Stomach (tissue), 9 donors: ENCODE results near the gene TIMM17B. TPM values are rescaled to one million over a fixed set of nuclear protein-coding genes. Genes with fewer than 3 reads are reported as not detected.

Source experiments
- DNase-seq, 2 donors: peaks; one replicate each; pipeline versions ENCODE4 v3.0.0 to v3.0.0-alpha.2; 2013 to 2019
- H3K27ac ChIP-seq, 5 donors: fragments of 200-600 bp in 4 of 5; sonication (generic) in 4 of 5; one replicate each; pipeline ENCODE4 v1.5.1; 2013 to 2019; ENCODE audit warnings: mild to moderate bottlenecking in 1 of 5, moderate library complexity in 1 of 5
- H3K27me3 ChIP-seq, 3 donors: fragments of 200-600 bp; sonication (generic); one replicate each; pipeline ENCODE4 v1.5.1; 2017 to 2019; ENCODE audit warnings: mixed run types in 1 of 3
- H3K36me3 ChIP-seq, 4 donors: fragments of 200-600 bp; sonication (generic); 1 replicate in 3 of 4; 2 replicates in 1 of 4; pipeline ENCODE4 v1.5.1; 2016 to 2019
- H3K4me1 ChIP-seq, 4 donors: fragments of 200-600 bp; sonication (generic); one replicate each; pipeline ENCODE4 v1.5.1; 2016 to 2019
- H3K4me3 ChIP-seq, 4 donors: fragments of 200-600 bp; sonication (generic) in 3 of 4; one replicate each; pipeline ENCODE4 v1.5.1; 2016 to 2019; ENCODE audit warnings: mild to moderate bottlenecking in 1 of 4
- H3K9me3 ChIP-seq, 4 donors: fragments of 200-600 bp; sonication (generic); one replicate each; pipeline ENCODE4 v1.5.1; 2016 to 2019
- EP300 ChIP-seq: sonication (generic); formaldehyde crosslinking; IDR thresholded peaks from one replicate; pipeline ENCODE4 v1.6.1; 2017; ENCODE audit warnings: antibody characterized with exemption
- POLR2A ChIP-seq, 4 donors: fragments of 450-650 bp; IDR thresholded peaks; one replicate each; pipeline ENCODE4 v1.6.1; 2016; ENCODE audit warnings: antibody characterized with exemption in 4 of 4, control low read depth in 2 of 4, mild to moderate bottlenecking in 1 of 4, moderate library complexity in 1 of 4
- POLR2AphosphoS5 ChIP-seq, 3 donors: sonication (generic); formaldehyde crosslinking; IDR thresholded peaks; one replicate each; pipeline ENCODE4 v1.6.1; 2016; ENCODE audit warnings: antibody characterized with exemption in 3 of 3
- WGBS, 5 donors: extraction: QIAGEN DNeasy Blood & Tissue Kit in 3 of 5; methylation state at CpG; one replicate each; pipeline versions ENCODE4 v1.1.5 to v1.1.7; 2013 to 2018; 5-methylcytosine and 5-hydroxymethylcytosine counted together
- intact Hi-C: fragments of 100-400 bp; cut with DNase I; formaldehyde crosslinking; loops from one replicate; pipeline ENCODE4 v1.15.1; 2023; ENCODE audit warnings: low total_unique reads
- polyA plus RNA-seq, 3 donors: library from polyadenylated mRNA; stranded (reverse); fragments of 200-250 nt; gene quantifications; one replicate each; pipeline ENCODE4 v1.2.3, GENCODE V29; 2013
- total RNA-seq, 5 donors: library from RNA; depleted of rRNA; stranded (reverse); fragments of >200 nt; gene quantifications; one replicate each; pipeline versions ENCODE4 v1.1.0 to v1.2.3, GENCODE V29; 2014 to 2016
- TF ChIP-seq, protein P1 (sequence below), 7 experiments: fragments of 450-650 bp in 4 of 7; fragments of 200-600 bp in 3 of 7; sonication (generic) in 3 of 7; IDR thresholded peaks; one replicate each; pipeline ENCODE4 v1.5.1; 2016 to 2019; ENCODE audit warnings: antibody characterized with exemption in 7 of 7, control low read depth in 2 of 7, mild to moderate bottlenecking in 1 of 7
- donor health status: healthy with polysubstance abuse.
- donor health status: Bipolar disorder and iron deficiency.
- donor health status: healthy.

TIMM17B gene
- total and polyA plus RNA-seq, 8 donors: 2.9 to 77.2 (median 23.3) TPM

DNA sequence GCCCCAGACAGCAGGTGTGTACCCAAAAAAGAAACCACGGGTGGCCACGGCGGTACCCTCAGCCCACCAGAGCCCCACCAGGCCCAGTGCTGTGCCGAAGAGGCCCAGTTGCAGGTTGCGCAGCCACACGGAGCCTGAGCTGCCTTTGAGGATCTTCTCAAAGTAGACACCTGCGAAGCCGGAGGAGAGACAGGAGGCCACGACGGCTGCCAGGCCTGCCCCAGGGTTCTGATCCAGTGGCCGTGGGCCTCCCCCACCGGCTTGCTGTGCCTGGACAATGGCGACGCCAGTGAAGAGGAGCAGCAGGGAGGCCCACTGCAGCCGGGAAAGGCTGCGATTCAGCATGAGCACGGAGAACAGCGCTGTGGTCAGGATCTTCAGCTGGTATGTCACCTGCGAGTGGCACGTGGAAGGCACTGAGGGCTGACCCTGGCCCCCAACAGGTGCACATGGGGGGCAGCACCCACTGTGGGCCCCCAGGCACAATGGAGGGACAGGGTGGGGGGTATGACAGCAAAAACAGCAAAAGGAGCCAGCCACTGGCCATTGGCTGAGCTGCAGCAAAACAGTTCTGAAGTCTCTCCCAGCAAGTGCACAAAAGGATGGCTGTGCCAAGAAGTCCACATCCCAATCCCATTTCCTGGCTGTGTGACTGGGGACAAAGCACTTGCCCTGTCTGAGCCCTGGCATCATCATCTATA is 7.7 kb upstream of the TIMM17B start:
- no peak overlapping the region for H3K27ac ChIP-seq
- WGBS, 5 donors: 86 to 95% (median 91%) methylated on average over 9 to 20 of the region's 20 CpGs
- no peaks in the 10 kb centered on the region for H3K9me3 ChIP-seq
- no peak for DNase-seq
- no peak overlapping the region for H3K4me3 ChIP-seq
- no peaks in the 10 kb centered on the region for H3K27me3 ChIP-seq
- H3K36me3 ChIP-seq: peaks cover 16 to 80% (median 69%) of the 10 kb centered on the region in 4 donors
- intact Hi-C loops: no loop called here
- peaks cover 0 to 7% (median 0%) of the 10 kb centered on the region in 4 donors for H3K4me1 ChIP-seq
- no peak for TF ChIP-seq POLR2AphosphoS5 (IDR thresholded peaks at IDR 0.05)
- TF ChIP-seq, protein P1, sequence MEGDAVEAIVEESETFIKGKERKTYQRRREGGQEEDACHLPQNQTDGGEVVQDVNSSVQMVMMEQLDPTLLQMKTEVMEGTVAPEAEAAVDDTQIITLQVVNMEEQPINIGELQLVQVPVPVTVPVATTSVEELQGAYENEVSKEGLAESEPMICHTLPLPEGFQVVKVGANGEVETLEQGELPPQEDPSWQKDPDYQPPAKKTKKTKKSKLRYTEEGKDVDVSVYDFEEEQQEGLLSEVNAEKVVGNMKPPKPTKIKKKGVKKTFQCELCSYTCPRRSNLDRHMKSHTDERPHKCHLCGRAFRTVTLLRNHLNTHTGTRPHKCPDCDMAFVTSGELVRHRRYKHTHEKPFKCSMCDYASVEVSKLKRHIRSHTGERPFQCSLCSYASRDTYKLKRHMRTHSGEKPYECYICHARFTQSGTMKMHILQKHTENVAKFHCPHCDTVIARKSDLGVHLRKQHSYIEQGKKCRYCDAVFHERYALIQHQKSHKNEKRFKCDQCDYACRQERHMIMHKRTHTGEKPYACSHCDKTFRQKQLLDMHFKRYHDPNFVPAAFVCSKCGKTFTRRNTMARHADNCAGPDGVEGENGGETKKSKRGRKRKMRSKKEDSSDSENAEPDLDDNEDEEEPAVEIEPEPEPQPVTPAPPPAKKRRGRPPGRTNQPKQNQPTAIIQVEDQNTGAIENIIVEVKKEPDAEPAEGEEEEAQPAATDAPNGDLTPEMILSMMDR (IDR thresholded peaks at IDR 0.05): no peak
- no peak for TF ChIP-seq POLR2A (IDR thresholded peaks at IDR 0.05)
- no peak for TF ChIP-seq EP300

- intact Hi-C loops: no loop called here
- H3K36me3 ChIP-seq: peaks cover 16 to 79% (median 69%) of the 10 kb centered on the region in 4 donors
Measured at GRCh38 chrX:48904626-48905025, 7.1 kb upstream of the TIMM17B start.

DNA sequence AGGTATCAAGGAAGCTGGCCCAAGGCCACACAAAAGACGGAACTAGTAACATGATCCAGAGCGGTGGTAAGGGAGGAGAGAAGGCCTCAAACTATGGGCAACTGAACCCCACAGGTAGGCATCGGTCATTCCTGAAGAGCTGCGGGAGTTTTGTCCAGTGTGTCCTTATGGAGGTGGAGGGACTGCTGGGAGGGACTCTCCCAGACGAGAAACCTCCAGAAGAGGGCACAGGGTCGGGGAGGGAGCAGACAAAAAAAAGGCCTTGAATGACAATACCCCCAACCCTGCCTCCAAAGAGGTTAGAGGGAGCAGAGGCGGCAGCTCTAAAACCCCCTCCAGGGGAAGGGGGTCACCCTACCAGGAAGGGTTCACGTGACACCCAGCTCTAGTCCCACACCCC is 6.6 kb upstream of the TIMM17B start:
- TF ChIP-seq, protein P1 (IDR thresholded peaks at IDR 0.05): no peak
- TF ChIP-seq EP300: no peak
- TF ChIP-seq POLR2AphosphoS5 (IDR thresholded peaks at IDR 0.05): no peak
- TF ChIP-seq POLR2A (IDR thresholded peaks at IDR 0.05): no peak
- H3K27ac ChIP-seq: no peak overlapping the region
- 68 to 79% (median 70%) methylated on average over 6 to 8 of the region's 8 CpGs for WGBS, 5 donors
- no peaks in the 10 kb centered on the region for H3K27me3 ChIP-seq
- H3K4me3 ChIP-seq: no peak overlapping the region
- DNase-seq: no peak
- peaks cover 0 to 8% (median 5%) of the 10 kb centered on the region in 4 donors for H3K4me1 ChIP-seq
- no peaks in the 10 kb centered on the region for H3K9me3 ChIP-seq
- intact Hi-C loops: no loop called here
- peaks cover 16 to 75% (median 70%) of the 10 kb centered on the region in 4 donors for H3K36me3 ChIP-seq

More at GRCh38 chrX:48904626-48905025, 7.1 kb upstream of the TIMM17B start:
- Histone ChIP-seq H3K4me3 (no peak overlapping the region), H3K9me3 (no peaks in the 10 kb centered on the region), H3K4me1 (peaks cover 0 to 4% (median 1%) of the 10 kb centered on the region in 4 donors), H3K27me3 (no peaks in the 10 kb centered on the region), H3K27ac (no peak overlapping the region)
- 77 to 86% (median 79%) methylated on average over 4 to 14 of the region's 14 CpGs for WGBS, 5 donors
- DNase-seq: no peak
- TF ChIP-seq, protein P1 (IDR thresholded peaks at IDR 0.05): no peak
- TF ChIP-seq POLR2A (IDR thresholded peaks at IDR 0.05): no peak
- TF ChIP-seq POLR2AphosphoS5 (IDR thresholded peaks at IDR 0.05): no peak
- no peak for TF ChIP-seq EP300

DNA sequence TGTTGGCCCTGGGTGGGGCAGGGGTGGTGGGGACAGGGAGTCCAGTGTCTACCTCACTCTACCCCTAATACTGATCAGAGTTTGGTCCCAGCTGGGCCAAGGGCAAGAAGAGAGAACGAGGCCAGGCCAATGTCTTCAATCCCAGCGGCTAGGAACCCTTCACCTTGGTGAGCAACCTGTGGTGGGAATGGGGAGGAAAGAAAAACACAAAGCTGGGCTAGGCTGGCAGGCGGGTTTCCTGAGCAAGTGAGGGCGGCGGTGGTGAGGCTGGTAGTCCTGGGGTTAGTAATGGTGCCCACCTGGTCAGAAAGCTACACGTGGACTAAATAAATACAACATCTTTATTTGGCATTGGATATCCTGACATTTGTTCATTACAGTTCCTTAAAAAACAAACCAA is 5.7 kb upstream of the TIMM17B start:
- no peak overlapping the region for H3K4me3 ChIP-seq
- H3K4me1 ChIP-seq: peaks cover 0 to 12% (median 10%) of the 10 kb centered on the region in 4 donors
- no peak for DNase-seq
- WGBS, 5 donors: 78 to 91% (median 84%) methylated on average over 6 of the region's 6 CpGs
- H3K9me3 ChIP-seq: no peaks in the 10 kb centered on the region
- TF ChIP-seq POLR2A (IDR thresholded peaks at IDR 0.05) (no peak), EP300 (no peak), POLR2AphosphoS5 (IDR thresholded peaks at IDR 0.05) (no peak)
- TF ChIP-seq, protein P1 (IDR thresholded peaks at IDR 0.05): no peak
- H3K27me3 ChIP-seq: no peaks in the 10 kb centered on the region
- H3K27ac ChIP-seq: no peak overlapping the region
- intact Hi-C loops: no loop called here
- peaks cover 16 to 73% (median 69%) of the 10 kb centered on the region in 4 donors for H3K36me3 ChIP-seq
